ENCODE data around the gene CCDC149.

GRCh38 chr4:24783506-24783905 lies 129.3 kb downstream of the CCDC149 start:
- TF ChIP-seq CTCF (IDR thresholded peaks at IDR 0.05): no peak
- no peak for TF ChIP-seq EZH2 (IDR thresholded peaks at IDR 0.05; ENCODE audit: borderline replicate concordance, insufficient read depth, low read depth, low read length, poor library complexity, severe bottlenecking)
